ENCODE data around the gene RNU1-1. TPM values are rescaled to one million over a fixed set of nuclear protein-coding genes. Genes with fewer than 3 reads are reported as not detected.

RNU1-1 gene
- total RNA-seq, result under 0.01 TPM

DNA sequence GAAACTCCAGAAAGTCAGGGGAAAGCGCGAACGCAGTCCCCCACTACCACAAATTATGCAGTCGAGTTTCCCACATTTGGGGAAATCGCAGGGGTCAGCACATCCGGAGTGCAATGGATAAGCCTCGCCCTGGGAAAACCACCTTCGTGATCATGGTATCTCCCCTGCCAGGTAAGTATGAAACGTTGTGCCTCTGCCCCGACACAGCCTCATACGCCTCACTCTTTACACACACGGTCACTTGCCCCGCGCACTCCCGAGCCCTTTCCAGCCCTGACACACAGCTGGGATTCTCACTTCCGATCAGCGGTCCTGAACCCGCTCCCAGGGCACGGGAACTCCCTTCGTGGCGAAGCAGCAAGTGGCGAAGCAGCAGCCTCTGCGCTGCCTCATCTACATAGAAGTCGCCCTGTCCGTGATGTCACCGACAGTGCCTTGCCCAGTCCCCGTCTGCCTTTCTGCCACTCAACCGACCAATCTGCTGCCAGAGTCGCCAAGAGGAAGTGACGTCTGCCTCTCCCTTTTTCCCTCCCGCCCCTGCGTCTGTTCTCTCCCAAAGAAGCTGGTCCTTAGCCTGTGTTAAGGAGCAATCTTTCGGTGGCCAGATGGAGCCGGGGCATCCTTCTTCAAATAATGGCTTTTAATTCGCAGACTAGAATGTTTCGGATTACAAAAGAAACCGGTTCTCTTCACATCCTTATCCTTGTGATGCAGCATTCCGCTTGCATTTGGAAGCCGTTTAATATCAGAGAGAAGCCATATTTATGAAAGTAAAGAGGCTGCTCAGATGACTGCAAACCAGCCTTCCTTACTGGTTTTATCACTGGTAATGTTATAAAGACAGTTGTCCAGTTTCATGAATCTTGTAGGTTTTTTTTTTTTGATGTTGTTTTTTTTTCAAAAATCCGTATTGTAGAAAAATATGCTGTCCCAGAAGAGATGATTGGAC lies at the start of gene RNU1-1:
Gene RNU1-1, minus strand, starts transcription at position 179 of the 949 bp plus-strand sequence.

Small RNA genes lying within 50 kb of the gene (small RNA-seq; reads per million reads assigned to genes)
- gene RNU1-1 (not detected), gene RNU1-6P (not detected)

Other genes with a start within 250 kb of the RNU1-1 start
- gene FBXO42, start 161.8 kb downstream of the RNU1-1 start, total RNA-seq, result 31.4 TPM
- 11.3 TPM for gene SZRD1, start 147.0 kb downstream of the RNU1-1 start, total RNA-seq
- gene SPATA21, start 76.9 kb downstream of the RNU1-1 start, total RNA-seq, result not detected
- 27.5 TPM for gene NECAP2, start 73.6 kb downstream of the RNU1-1 start, total RNA-seq
- gene NBPF1, start 99.3 kb upstream of the RNU1-1 start, total RNA-seq, result 90.0 TPM
- gene RNU1-3, start 152.7 kb upstream of the RNU1-1 start, total RNA-seq, result under 0.01 TPM
- gene RNU1-4, start 226.2 kb upstream of the RNU1-1 start, total RNA-seq, result under 0.01 TPM

Measured in diencephalon (tissue), 1 donor.